Brain microvascular endothelial cell (primary cell): ENCODE results near the gene ZBTB24.

Experiments used
- DNase-seq: peaks from one replicate; pipeline ENCODE4 v3.0.0-alpha.2; 2020
- H3K27ac ChIP-seq: fragments of 250-450 bp; sonication (Bioruptor Pico); 2 replicates; pipeline ENCODE4 v1.5.1; 2020; ENCODE audit warnings: mild to moderate bottlenecking, moderate library complexity
- H3K27me3 ChIP-seq: fragments of 250-450 bp; sonication (Bioruptor Pico); replicated peaks from 2 replicates; pipeline ENCODE4 v1.5.1; 2020; ENCODE audit warnings: mild to moderate bottlenecking
- H3K36me3 ChIP-seq: fragments of 250-450 bp; sonication (Bioruptor Pico); replicated peaks from 2 replicates; pipeline ENCODE4 v1.5.1; 2020; ENCODE audit warnings: mild to moderate bottlenecking
- H3K4me3 ChIP-seq: 2 replicates; pipeline ENCODE4 v1.5.1; 2011; ENCODE audit warnings: low read depth, mild to moderate bottlenecking, control low read depth, low read length, moderate library complexity
- in situ Hi-C: cut with HindIII; loops from 2 replicates; pipeline ENCODE4 v1.10.0; 2017; ENCODE audit warnings: low sequenced_read_pairs, low pct_ligation_motif_present
- TF ChIP-seq, protein P1 (sequence below): IDR thresholded peaks from 2 replicates; pipeline ENCODE4 v1.5.1; 2011; ENCODE audit warnings: low read depth, mild to moderate bottlenecking, moderate library complexity, low read length, control low read depth, inconsistent platforms; ENCODE audit errors: missing control alignments

ZBTB24 gene

GRCh38 chr6:109441069-109441816, 41.8 kb downstream of the ZBTB24 start:
- Histone ChIP-seq H3K27me3 (no peaks in the 10 kb centered on the region), H3K36me3 (peaks cover 29% of the 10 kb centered on the region), H3K27ac (peak overlapping the region; percentile 83), H3K4me3 (peak overlapping the region; percentile 80)
- in situ Hi-C loops: no loop called here
- DNase-seq: no peak
- TF ChIP-seq, protein P1, sequence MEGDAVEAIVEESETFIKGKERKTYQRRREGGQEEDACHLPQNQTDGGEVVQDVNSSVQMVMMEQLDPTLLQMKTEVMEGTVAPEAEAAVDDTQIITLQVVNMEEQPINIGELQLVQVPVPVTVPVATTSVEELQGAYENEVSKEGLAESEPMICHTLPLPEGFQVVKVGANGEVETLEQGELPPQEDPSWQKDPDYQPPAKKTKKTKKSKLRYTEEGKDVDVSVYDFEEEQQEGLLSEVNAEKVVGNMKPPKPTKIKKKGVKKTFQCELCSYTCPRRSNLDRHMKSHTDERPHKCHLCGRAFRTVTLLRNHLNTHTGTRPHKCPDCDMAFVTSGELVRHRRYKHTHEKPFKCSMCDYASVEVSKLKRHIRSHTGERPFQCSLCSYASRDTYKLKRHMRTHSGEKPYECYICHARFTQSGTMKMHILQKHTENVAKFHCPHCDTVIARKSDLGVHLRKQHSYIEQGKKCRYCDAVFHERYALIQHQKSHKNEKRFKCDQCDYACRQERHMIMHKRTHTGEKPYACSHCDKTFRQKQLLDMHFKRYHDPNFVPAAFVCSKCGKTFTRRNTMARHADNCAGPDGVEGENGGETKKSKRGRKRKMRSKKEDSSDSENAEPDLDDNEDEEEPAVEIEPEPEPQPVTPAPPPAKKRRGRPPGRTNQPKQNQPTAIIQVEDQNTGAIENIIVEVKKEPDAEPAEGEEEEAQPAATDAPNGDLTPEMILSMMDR: peak; percentile 52

DNA sequence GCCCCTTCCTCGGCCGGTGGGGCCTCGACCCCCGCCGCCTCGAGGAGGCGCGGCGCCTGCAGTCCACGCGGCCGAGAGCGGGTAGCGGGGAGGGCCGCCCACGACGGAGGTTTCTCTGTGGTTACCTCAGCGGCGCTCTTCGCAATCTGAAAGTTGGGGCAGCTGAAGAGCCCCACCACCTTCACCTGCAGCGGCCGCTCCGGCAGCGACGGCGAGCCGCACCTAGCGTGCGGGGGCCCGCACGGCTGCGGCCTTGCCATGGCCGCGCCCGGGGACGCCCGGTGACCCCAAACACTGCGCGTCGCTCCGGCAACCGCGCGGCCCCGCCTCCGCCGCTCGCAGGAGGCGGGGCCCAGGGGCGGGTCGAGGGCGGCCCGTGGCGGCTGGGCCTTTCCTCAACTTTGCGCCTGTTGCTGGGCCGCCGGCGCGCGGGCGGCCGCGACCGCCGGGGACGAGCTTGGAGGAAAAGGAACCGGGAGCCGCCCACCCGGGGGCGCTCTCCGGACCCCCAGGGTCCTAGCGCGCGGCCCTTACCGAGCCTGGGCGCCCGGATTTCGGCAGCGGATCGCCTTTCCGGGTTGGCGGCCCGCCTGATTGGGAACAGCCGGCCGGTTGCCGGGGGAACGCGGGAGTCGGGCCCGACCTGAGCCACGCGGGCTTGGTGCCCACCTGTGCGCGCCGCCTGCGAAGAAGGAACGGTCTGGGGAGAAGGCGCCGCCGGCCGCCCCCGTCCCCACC, 42.5 kb downstream of the ZBTB24 start, which contains the start of the genes PPIL6 and SMPD2:
PPIL6 (minus strand) TSS at position 298 of the 738 bp plus-strand sequence; CDS start at position 260, 38 bp downstream.
SMPD2 (plus strand) TSS at position 394 of the 738 bp plus-strand sequence. CDS start 398 bp downstream, outside the sequence.
- TF ChIP-seq, protein P1: peak; percentile 31
- H3K36me3 ChIP-seq: peaks cover 23% of the 10 kb centered on the region
- peak within 1 kb of the TSS; percentile 80 for H3K4me3 ChIP-seq
- no peaks in the 10 kb centered on the region for H3K27me3 ChIP-seq
- peak; percentile 81 for DNase-seq
- in situ Hi-C loops: no loop called here
- H3K27ac ChIP-seq: peak within 1 kb of the TSS; percentile 83

DNA sequence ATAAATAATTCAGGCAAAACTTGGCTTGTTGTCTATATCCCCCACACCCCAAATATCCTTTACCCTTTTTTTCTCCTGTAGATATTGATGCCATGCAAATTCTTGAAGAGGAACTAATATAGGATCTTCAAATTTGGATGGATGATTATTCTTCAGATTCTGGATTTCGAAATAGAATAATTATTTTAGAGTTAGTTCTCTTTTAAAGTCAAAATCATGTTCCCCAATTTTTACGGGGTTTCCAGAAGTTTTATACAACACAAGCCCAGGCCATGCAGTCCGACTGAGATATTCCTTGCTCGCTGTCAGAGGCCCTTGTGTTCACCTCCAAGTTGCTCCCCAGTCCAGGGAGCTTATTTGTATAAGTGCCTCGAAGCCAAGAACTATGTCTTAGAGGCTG, 47.0 kb downstream of the ZBTB24 start:
- TF ChIP-seq, protein P1: no peak
- DNase-seq: no peak
- Histone ChIP-seq H3K27me3 (no peaks in the 10 kb centered on the region), H3K4me3 (no peak overlapping the region), H3K27ac (no peak overlapping the region), H3K36me3 (no peaks in the 10 kb centered on the region)
- in situ Hi-C loops: no loop called here

GRCh38 chr6:109434456-109434855, 48.6 kb downstream of the ZBTB24 start:
- Histone ChIP-seq H3K4me3 (no peak overlapping the region), H3K27ac (no peak overlapping the region), H3K27me3 (no peaks in the 10 kb centered on the region), H3K36me3 (no peaks in the 10 kb centered on the region)
- TF ChIP-seq, protein P1: no peak
- in situ Hi-C loops: no loop called here
- no peak for DNase-seq

DNA sequence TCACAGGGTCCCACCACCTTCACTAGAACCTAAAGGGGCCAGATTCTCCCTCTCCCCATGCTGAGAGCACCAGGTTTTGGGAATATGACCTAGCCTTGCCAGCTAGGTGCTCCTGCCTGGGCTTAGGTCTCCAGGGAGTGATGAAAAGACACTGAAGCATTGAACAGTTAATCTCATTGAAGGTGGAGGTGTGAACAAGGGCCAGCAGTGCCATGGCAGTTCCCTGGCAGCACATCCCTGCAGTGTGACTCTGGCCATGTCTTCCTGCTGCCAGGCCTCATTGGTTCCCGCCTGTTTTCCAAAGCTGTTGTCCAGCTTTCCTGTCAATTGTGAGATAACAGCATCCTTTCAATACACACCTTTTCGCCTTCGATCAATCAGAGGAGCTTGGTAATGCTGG, 53.5 kb downstream of the ZBTB24 start:
- in situ Hi-C loops: no loop called here
- no peak overlapping the region for H3K4me3 ChIP-seq
- DNase-seq: no peak
- TF ChIP-seq, protein P1: no peak
- H3K27me3 ChIP-seq: no peaks in the 10 kb centered on the region
- H3K36me3 ChIP-seq: no peaks in the 10 kb centered on the region
- no peak overlapping the region for H3K27ac ChIP-seq
